ENCODE results near the gene ATP2C1.

The ATP2C1 gene

GRCh38 chr3:131053043-131053859 is 159.4 kb downstream of the ATP2C1 start:
- DNase-seq = no peak
